Measurements from ENCODE around the gene INPP5B. TPM values are rescaled to one million over a fixed set of nuclear protein-coding genes. Genes with fewer than 3 reads are reported as not detected.
A peak's percentile ranks its signal among the peaks of the same experiment; 100 is the strongest.

INPP5B gene
- total and polyA plus RNA-seq, 2 of the 13 experiments (the other 11 are each of a cell fraction or from before 2014, with no cell fraction given): 9.0 to 9.8 TPM

DNA sequence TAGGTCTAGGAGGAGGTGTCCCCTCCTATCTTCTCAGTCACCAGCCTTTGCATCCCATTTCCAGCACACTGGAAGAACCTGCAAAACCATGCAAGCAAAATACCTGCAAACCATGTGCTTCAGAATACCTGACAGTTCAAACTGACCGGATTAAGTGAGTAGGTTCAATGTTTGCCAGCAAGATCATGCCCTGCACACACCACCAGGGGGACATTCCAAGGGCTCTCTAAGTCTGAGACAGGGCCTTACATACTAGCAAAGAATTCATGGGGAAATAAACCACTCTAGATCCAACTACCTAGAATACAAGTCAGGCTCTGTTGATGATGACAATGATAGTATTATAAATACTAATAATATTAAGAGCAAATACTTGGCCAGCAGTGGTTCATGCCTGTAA is 27.6 kb downstream of the INPP5B start (continued):
- TF ChIP-seq, protein P1, sequence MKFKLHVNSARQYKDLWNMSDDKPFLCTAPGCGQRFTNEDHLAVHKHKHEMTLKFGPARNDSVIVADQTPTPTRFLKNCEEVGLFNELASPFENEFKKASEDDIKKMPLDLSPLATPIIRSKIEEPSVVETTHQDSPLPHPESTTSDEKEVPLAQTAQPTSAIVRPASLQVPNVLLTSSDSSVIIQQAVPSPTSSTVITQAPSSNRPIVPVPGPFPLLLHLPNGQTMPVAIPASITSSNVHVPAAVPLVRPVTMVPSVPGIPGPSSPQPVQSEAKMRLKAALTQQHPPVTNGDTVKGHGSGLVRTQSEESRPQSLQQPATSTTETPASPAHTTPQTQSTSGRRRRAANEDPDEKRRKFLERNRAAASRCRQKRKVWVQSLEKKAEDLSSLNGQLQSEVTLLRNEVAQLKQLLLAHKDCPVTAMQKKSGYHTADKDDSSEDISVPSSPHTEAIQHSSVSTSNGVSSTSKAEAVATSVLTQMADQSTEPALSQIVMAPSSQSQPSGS (CRISPR knock-in tag; IDR thresholded peaks at IDR 0.05): no peak
- TF ChIP-seq CEBPG (CRISPR knock-in tag; IDR thresholded peaks at IDR 0.05) (no peak), PRPF4 (IDR thresholded peaks at IDR 0.05; ENCODE audit: low read depth, low read length, poor library complexity, severe bottlenecking) (no peak), ZBTB8A (CRISPR knock-in tag; IDR thresholded peaks at IDR 0.05; ENCODE audit: borderline replicate concordance, low read depth) (no peak), SMC3 (IDR thresholded peaks at IDR 0.05; ENCODE audit: low read length) (peak; percentile 62; the same call in 1 of the 2 replicates), RAD21 (CRISPR knock-in tag; IDR thresholded peaks at IDR 0.05) (peak; percentile 41; the same call in 1 of the 2 replicates), TEAD3 (CRISPR knock-in tag; optimal IDR thresholded peaks at IDR 0.05; ENCODE audit: borderline replicate concordance) (peak; percentile 68), STAG1 (CRISPR knock-in tag; IDR thresholded peaks at IDR 0.05) (peak; percentile 30; the same call in 1 of the 2 replicates), ZNF333 (CRISPR knock-in tag; IDR thresholded peaks at IDR 0.05; ENCODE audit: borderline replicate concordance) (no peak), MXD4 (CRISPR knock-in tag; IDR thresholded peaks at IDR 0.05) (no peak), IKZF5 (CRISPR knock-in tag; IDR thresholded peaks at IDR 0.05) (no peak), CTCF (CRISPR knock-in tag; IDR thresholded peaks at IDR 0.05) (peak; percentile 36), SMYD3 (CRISPR knock-in tag; IDR thresholded peaks at IDR 0.05) (no peak), SAFB2 (CRISPR knock-in tag; IDR thresholded peaks at IDR 0.05; ENCODE audit: borderline replicate concordance, low read depth) (no peak)
- TF ChIP-seq, protein P2, sequence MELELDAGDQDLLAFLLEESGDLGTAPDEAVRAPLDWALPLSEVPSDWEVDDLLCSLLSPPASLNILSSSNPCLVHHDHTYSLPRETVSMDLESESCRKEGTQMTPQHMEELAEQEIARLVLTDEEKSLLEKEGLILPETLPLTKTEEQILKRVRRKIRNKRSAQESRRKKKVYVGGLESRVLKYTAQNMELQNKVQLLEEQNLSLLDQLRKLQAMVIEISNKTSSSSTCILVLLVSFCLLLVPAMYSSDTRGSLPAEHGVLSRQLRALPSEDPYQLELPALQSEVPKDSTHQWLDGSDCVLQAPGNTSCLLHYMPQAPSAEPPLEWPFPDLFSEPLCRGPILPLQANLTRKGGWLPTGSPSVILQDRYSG (CRISPR knock-in tag; IDR thresholded peaks at IDR 0.05): no peak
- TF ChIP-seq, protein P3, sequence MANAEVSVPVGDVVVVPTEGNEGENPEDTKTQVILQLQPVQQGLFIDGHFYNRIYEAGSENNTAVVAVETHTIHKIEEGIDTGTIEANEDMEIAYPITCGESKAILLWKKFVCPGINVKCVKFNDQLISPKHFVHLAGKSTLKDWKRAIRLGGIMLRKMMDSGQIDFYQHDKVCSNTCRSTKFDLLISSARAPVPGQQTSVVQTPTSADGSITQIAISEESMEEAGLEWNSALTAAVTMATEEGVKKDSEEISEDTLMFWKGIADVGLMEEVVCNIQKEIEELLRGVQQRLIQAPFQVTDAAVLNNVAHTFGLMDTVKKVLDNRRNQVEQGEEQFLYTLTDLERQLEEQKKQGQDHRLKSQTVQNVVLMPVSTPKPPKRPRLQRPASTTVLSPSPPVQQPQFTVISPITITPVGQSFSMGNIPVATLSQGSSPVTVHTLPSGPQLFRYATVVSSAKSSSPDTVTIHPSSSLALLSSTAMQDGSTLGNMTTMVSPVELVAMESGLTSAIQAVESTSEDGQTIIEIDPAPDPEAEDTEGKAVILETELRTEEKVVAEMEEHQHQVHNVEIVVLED (CRISPR knock-in tag; IDR thresholded peaks at IDR 0.05; ENCODE audit: borderline replicate concordance): no peak
- TF ChIP-seq, protein P4, sequence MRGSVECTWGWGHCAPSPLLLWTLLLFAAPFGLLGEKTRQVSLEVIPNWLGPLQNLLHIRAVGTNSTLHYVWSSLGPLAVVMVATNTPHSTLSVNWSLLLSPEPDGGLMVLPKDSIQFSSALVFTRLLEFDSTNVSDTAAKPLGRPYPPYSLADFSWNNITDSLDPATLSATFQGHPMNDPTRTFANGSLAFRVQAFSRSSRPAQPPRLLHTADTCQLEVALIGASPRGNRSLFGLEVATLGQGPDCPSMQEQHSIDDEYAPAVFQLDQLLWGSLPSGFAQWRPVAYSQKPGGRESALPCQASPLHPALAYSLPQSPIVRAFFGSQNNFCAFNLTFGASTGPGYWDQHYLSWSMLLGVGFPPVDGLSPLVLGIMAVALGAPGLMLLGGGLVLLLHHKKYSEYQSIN (CRISPR knock-in tag; IDR thresholded peaks at IDR 0.05; ENCODE audit: borderline replicate concordance): no peak
- TF ChIP-seq, protein P5, sequence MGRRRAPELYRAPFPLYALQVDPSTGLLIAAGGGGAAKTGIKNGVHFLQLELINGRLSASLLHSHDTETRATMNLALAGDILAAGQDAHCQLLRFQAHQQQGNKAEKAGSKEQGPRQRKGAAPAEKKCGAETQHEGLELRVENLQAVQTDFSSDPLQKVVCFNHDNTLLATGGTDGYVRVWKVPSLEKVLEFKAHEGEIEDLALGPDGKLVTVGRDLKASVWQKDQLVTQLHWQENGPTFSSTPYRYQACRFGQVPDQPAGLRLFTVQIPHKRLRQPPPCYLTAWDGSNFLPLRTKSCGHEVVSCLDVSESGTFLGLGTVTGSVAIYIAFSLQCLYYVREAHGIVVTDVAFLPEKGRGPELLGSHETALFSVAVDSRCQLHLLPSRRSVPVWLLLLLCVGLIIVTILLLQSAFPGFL (CRISPR knock-in tag; IDR thresholded peaks at IDR 0.05): no peak
- TF ChIP-seq, protein P6, sequence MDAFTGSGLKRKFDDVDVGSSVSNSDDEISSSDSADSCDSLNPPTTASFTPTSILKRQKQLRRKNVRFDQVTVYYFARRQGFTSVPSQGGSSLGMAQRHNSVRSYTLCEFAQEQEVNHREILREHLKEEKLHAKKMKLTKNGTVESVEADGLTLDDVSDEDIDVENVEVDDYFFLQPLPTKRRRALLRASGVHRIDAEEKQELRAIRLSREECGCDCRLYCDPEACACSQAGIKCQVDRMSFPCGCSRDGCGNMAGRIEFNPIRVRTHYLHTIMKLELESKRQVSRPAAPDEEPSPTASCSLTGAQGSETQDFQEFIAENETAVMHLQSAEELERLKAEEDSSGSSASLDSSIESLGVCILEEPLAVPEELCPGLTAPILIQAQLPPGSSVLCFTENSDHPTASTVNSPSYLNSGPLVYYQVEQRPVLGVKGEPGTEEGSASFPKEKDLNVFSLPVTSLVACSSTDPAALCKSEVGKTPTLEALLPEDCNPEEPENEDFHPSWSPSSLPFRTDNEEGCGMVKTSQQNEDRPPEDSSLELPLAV (CRISPR knock-in tag; conservative IDR thresholded peaks at IDR 0.05; ENCODE audit: low read depth): no peak
